OCI-M1 (cell line): ENCODE results near the gene CPNE4.
"Not testable (repeated sequence)": the region's sequence is repeated elsewhere in the genome, so short reads cannot be mapped to it uniquely, and the experiment has no call there.

ENCODE experiments used
- DNase-seq: peaks from one replicate; lab custom pipeline; 2025; lab: John Stamatoyannopoulos, UW

Gene CPNE4

DNA sequence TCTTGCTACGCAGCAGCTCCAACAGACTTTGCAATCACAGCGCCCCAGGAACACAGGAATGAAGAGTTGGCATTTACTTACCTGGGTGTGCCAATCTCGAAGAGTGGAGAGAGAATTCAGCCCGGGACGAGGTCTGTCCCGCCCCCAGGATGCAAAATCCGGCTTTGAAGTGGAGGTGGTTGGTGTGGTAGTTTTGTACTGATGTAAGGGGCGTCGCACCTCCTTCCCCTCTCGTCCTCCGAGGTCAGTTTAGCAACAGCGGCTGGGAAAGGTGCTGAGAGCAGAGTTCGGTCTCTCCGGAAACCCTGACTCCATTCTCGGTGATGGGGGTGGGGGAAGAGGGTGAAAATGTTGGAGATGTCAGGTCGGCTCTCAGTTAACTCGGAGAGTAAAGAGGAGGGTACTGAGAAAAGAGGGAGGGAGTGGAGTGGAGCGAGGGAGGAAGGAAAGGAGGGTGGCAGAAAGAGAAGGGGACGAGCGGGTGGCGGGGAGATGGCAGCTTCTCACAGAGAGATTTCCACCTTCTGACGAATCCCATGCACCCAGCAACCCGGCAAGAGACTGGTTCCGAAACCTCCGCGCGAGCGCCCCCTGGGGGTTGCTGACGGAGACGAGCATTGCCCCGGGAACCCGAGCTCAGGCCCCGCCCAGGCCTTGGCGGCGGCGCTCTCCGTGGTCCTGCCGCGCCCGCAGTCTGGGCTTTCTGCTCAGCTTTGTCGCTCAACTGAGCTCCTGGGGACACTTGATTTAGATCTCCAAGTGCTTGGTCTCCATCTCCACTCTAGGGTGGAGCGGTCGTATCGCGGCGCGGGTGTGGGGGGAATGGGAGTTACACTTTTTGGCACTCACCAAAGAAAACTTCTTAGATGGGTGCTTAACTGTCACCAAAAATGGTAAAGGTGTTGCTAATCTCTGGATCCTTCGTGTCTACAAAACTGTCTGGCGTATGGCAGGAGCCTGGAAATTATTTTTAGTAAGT, at the start of gene CPNE4:
Gene CPNE4 (minus strand): TSS at position 529 of the 979 bp plus-strand sequence.
- DNase-seq: peak; percentile 93

DNA sequence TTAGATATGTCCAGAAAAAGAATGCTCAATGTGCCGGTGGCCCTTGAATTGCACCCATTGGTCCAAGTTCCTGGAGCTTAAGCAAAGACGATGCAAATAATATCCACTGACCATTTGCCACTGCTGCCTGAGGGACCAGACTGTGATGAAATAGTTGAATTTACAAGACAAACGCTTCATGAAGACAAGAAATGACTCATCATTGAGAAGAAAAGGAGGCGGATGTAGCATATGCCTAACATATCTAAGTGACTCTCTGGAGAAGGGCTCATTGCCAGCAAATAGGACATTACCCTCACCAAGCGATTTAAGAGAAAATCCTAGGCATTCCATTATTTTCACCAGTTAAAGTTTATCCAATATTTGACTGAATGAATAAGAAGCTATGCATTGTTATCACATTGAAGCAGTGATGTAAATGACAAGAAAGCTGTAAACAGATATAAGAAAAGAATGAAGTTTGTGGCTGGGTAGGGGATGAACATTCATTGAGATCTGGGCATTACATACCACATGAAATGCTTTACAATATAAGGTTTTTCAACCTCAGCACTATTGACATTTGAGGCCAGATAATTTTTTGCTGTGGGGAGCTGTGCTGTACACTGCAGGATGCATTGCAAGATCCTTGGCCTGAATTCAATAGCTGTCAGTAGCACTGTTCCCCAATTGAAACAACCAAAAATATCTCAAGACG, 48.9 kb upstream of the CPNE4 start:
- no peak for DNase-seq

DNA sequence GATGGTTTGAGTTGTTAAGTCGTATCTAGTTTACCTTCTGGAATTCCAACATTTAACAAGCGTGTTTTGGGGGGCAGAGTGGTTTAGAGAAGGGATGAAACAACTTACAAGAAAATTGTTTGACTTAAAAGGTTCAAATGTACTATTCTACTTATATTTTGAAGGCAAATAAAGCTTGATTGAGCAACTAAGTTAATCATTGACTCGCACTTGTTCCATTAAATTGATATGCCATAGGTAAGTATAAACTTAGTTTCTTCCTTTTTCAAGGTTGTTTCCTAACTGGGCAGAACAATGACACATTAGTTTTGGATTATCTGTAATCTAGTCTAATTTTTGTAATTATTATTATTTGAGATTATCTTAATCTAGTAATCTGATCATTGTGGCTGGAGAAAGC, 48.3 kb upstream of the CPNE4 start:
- DNase-seq: no peak

DNA sequence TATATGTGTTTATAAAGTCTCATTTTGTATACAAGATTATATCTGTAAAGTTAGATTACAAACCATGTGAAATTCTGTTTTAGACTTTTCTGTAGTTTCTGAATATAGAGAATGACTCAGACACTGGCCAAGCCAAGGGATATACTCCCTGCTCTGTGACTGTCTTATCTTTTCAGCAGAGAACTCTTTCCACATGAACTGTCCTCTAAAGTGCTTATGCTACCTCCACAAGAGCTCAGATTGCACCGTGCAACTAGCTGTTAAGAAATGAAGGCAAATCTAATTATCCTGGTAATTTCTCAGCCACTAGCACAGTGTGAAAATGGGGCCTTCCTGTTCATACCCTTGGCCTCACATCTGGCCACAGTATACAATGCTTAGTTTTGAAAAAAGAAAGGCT, 44.3 kb upstream of the CPNE4 start:
- DNase-seq: peak; percentile 13

DNA sequence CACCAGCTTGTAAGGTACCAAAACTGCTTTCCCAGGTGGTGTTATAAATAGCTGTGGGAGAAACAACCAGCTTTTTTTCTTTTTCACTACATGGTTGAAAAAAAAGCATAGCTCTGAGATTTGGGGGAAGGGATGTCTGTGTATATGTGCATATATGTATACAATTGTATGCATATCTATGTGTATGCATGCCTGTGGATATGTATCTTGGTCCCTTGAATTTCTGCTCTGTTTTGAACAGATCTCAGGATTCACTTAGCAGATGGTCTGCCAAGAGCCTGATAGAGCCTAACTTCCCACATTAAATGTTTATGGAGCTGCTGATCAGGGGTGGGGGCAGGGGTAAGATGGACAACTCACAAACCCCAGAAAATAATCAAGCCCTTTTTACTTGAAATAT, 39.0 kb upstream of the CPNE4 start:
- DNase-seq: no peak

DNA sequence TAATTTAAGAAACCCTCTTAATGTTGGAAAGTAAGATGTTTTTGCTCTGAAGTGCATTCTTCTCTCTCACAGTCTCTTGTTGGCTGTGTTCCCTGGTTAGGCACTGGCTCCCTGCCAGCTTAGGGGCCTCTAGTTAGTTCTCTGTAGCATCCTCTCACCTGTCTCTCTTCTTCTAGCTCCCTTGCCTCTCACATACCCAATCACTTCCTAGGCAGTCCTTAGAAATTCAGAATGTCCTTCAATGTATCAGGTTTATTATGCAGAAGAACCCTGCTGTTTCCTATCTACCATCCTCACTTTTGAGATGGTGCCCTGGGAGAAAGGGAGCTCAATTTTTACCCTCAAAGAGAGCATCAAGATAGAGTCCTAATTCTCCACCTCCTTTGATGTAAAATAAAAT, 36.2 kb upstream of the CPNE4 start:
- no peak for DNase-seq

DNA sequence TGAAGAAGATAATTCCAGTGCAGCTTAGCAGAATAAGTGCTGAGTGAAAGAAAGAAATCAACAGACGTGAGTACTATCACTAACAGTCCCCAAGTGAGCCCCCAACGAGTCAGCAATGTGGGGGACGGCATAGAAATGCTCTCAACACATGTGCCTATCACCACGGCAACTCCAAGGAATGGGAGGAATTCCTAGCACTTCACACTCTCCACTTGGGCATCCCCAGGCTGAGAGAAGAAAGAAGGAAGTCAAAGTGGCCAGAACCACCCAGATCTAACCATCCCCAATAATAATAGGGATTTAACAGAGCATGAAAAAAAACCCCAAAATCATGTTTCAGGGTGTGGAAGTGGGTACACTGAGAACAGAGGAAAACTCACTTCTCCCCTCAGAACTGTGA, 29.3 kb upstream of the CPNE4 start:
- no peak for DNase-seq

DNA sequence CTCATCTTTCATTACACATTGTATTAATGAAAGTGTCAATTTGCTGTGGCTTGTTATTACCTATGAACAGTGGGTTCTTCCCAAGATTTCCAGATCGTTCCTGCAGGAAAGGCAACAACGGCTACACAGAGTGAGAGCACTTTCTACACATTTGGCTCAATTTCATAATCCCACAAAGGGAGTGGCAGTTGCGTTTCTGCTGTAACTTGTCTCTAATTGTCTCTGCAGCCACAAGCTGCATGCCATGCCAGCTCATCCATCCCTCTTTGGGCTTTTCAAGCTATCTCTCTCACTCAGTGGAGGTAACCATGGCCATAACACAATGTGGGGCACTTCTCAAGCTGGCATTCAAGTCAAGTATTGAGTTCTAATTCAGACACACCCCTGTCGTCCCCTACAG, 27.7 kb upstream of the CPNE4 start:
- no peak for DNase-seq

DNA sequence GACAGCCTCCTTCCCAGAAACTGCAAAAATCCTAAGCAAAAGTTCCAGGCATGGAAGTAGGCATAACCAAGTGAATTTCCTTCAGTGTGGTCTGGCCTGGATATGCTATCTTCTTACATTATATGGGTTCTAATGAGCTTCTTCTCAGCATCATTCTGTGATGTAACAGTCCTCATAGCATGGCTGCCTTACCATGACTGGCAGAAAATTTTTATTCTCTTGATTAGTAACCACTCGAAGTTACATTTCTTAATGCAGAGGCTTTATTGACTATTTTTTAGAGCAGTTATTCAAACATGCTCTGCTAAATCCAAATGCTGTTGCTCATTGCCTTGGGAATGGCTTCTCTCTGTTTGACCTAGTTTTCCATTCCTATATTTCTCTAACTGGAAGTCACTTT, 21.1 kb upstream of the CPNE4 start:
- DNase-seq: no peak

DNA sequence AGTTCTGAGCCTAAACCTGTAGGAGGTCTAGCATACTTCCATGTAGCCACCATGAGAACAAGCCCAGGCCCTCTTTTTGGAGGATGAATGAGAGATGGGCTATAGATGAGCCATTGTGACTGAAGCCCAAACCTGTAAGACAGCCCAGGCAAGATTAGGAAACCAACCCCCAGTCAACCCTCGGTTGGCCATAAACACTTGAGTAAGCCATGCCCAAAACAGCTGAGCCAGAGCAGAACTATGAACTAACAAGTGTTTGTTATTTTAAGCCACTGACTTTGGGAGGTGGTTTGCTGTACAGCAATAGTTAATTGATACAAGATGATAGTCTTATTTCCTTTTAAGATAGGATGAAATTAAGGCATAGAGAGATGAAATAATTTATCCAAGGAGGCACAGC, 12.4 kb upstream of the CPNE4 start:
- DNase-seq: no peak

DNA sequence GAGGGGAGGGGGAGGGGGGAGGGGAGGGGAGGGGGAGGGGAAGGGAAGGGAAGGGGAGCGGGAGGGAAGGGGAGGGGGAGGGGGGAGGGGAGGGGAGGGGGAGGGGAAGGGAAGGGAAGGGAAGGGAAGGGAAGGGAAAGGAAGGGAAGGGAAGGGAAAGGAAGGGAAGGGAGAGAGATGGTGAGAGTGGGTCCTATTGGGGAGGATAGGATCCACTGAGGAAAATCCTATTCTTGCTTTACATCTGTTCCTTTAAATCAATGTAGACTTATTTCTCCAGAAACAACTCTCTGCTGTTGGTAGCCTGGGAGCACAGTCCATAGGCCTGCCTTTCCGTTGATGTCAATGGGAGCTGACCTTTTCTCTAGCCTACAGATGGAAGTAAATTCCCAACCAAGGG, 10.1 kb upstream of the CPNE4 start:
- not testable (repeated sequence) for DNase-seq

DNA sequence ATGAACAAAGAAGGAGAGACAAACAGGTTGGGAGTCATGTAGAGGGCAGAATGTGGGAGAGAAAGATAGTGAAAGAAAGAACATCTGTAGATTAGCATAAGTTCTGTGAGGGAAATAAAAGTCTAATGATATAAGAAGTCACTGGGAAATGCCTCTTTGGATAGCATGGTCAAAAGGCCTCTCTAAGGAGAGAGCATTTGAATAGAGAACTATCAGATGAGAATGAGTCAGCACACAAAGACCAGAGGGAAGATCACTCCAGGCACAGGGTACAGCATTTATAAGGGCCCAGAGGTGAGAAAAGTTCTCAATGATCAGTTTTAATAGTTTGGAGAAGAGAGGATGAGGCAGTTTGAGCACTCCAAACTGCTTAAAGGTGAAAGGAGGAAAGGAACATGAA, 7.9 kb upstream of the CPNE4 start:
- DNase-seq: no peak

DNA sequence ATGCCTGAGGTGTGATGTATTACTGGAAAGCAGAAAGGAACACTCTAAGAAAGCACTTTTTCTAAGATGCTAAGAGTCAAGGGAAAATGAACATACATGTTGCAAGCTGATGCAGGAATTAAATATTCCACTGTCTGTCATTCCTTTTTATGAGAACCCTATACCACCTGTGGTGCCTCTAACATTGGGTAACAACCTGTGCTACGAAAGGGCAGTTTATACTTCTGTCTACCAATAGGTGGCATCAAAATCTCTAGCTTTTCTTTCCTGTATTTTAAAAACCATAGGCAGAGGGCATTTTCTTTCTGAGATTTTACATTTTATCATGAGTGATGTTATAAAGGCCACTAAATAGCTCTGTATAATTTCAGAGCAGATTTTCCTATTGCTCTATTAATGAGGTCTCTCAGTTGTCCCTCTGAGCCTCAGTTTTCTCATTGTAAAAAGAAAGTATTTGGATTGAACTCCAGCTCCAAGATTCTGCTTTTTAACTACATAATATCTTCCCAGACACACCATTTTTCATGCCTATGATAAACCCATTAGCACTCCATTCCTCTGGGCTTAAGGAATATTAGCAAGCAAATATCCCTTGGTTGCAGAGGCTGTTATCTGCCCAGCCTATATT, 3.5 kb upstream of the CPNE4 start:
- peak; percentile 42 for DNase-seq

DNA sequence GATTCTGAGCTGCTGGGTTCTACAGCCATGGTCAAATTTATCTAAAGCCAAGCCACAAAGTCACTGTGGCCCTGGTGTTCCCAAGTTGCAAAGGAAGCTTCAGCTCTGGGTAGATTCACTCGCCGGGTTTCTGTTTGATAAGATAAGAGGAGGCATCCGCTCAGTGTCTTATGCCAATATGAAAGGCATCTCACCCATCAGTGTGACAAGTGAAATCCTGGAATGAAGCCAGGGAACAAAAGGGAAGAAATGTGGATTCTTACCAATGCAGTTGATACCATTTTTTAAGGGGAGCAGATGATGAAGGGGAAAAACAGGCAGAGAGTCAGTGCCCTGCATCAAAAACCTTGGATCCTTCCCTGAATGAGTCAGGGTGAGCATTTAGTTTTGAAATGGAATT, 2.8 kb upstream of the CPNE4 start:
- no peak for DNase-seq

DNA sequence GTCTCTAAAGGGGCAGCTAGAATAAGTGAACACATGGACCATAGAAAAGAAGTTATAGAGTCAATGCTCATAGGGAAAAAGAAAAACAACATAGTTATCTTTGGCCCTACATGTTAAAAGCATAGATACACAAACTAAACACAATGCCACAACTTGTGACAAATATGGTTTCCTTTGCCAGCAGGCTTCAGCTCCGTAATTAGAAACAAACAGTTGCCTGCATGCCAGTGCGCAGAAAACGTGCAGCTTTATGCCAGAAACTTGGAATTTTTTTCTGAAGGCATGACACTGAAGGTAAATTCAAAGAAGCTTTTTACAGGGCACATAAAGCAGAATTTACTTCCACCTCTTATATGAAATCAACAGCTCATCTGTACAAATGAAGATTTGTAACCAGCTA, 2.2 kb upstream of the CPNE4 start:
- DNase-seq: no peak

DNA sequence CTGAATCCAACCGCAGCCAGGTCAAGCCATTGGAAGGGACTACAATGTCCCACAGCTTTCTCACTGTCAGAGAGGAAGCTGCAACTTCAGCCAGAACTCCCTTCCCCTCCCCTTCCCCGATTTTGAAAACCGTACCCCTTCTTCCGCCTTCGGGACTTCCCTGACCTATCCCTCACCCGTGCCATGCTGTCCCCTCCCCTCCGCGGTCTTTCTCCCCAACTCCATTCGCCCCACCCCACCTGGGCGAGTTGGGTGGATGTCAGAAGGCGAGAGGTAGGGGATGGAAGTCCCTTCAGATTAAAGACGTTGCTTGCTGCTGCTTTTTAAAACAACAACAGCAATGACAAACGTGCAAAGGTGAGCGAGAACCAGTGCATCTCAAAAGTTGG, 723 bp downstream of the CPNE4 start:
- no peak for DNase-seq

DNA sequence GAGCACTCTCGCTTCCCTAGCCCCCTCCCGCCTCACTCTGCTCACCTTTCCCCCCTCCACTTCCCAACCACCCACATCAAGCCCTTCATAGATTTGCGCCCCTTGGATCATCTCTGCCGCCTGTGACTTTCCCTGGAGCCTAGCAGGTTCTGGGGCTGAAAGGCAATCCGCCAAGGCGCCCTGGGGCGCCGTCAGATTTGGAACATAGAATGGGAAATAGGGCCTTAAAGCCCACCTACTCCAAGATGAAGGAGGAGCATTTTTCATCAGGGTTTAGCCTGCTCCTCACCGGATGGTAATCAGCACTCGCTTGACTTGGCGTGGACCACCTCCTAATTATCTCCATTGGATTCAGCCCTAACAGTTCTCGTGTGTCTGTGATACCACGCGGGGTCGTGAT, 1.3 kb downstream of the CPNE4 start:
- no peak for DNase-seq

DNA sequence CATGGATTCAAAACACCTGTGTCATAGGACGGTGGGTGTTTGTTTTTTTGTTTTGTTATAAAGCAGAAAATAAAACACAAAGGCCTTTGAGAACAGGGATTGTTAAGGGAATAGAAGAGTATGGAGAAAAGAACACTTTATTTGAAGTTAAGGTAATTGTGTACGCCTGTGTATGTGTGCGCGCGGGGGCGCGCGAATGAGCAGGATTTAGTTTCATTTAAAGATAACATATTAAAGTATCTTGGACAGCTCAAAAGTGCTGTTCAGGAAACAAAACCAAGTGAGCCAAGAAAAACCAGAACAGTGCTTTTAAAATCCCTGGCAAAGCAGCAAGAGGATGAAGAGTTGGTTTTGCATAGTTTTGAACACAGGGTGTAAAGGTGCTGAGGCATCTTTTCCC, 1.9 kb downstream of the CPNE4 start:
- no peak for DNase-seq

DNA sequence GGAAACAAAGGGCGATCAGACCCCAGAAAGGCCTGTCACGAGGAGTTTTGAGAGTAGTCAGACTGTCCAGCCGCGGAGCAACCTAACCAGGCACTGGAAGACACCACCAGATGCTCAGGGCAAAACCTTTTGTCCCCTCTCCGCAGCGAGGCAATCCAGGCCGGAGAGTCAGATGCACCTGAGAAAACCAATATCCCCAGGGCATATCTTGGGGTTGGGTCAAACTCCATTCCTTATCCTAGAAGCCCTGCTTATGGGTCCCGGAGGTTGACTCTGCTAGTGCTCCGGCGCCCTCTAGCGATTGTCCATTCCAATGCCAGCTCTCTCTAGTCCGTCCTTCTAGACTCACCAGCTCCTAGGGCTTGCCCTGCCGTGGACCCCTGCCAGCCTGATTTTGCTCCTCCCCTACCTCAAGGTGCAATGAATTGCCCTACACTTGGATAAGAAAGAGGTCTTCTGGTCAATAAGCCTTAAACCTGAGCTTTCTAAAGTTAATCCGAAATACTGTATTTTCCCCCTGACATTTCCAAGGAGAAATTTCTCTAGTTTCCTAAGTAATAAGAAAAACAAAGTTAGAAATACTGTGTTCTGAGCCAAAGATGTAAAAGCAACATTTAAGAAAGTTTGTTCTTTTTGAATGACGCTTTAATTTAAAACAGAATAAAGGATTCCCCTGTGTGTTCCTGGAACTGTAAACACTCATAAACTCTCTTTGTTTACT, 5.5 kb downstream of the CPNE4 start:
- DNase-seq: peak; percentile 86

DNA sequence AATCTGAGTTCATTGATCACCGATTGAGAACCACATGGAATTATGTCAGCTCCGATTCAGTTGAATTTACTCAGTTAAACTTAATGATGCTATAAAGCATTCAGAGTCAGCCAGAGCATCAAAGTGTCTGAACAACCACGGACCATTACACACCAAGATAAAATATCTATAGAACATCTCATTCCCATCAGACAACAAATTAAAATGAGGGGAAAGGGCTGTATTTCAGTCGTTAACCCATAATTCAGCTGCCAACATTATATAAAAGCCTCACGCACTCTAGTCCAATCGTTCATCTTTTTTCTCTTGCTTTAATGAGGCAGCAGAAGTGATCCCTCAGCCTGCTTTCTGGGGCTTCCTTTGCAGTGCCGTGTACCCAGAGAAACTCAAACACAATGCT, 11.9 kb downstream of the CPNE4 start:
- no peak for DNase-seq

DNA sequence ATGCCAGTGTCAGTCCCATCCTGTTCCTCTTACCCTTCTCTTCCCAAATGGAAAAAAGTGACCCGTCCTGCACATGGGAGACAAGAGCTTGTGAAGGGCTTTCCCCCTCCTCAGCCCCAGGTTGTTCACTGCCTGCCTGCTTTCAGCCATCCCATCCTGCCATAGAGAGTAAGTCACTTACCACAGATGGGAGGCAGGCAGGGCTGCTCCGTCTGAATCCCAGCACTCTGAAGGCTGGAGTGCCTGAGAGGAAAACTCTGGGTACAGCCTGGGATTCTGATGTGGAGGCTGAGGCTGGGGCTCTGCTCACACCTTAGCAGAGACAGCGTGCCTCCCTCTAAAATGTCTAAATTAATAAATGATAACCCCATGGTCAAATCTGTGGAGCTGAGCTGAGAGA, 14.8 kb downstream of the CPNE4 start:
- DNase-seq: no peak

DNA sequence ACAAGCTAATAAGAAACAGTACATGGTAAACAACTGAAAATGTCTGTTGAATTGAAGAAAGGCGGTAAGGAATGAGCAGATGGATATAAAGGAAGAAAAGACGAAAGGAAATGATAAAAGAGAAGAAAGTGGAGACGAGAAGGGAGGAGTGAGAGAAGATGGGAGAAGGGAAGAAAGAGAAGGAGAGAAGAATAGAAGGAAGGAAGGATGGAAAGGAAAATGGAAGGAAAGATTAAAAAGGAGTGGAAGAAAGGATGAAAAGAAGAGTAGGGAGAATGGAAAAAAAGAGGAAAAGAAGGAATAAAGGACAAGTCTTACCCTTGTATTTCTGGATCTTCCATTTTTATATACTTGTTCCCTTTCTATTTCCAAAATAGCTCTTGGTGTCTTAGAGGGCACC, 17.7 kb downstream of the CPNE4 start:
- no peak for DNase-seq
